ENCODE data around the gene CHRD. TPM values are rescaled to one million over a fixed set of nuclear protein-coding genes. Genes with fewer than 3 reads are reported as not detected.

CHRD gene
- total and polyA plus RNA-seq, 9 of the 15 experiments (the other 6 are each of a cell fraction or from before 2014, with no cell fraction given): 0.11 to 1.3 (median 0.59) TPM; not detected in 3

GRCh38 chr3:184354754-184355153 is 25.1 kb upstream of the CHRD start (continued):
- peak; percentile 18; the same call in 1 of the 2 replicates for TF ChIP-seq TFAP4 (CRISPR knock-in tag; IDR thresholded peaks at IDR 0.05; ENCODE audit: borderline replicate concordance)

- ATAC-seq: no peak
- peak overlapping the region in 1 of 2 experiments; percentile 10; a peak in 1 of 4 replicates for H3K9ac ChIP-seq (ENCODE audit: insufficient read depth in 1 of 2, low read depth in 2 of 2, low read length in 2 of 2)
- H3K79me2 ChIP-seq (ENCODE audit: control insufficient read depth, insufficient read depth, low read length): peaks cover 11% of the 10 kb centered on the region
- WGBS (ENCODE audit: insufficient coverage, low coverage, missing lambda C conversion rate): 78% methylated on average over 18 of the region's 18 CpGs
- H3K4me1 ChIP-seq (replicated peaks in 1 of 2; ENCODE audit: control insufficient read depth in 2 of 2, insufficient read depth in 2 of 2, low read length in 2 of 2): peaks cover 26 to 72% of the 10 kb centered on the region in 2 experiments
- no peaks in the 10 kb centered on the region for H4K20me1 ChIP-seq (replicated peaks; ENCODE audit: control insufficient read depth, insufficient read depth, low read length)
- H3K4me3 ChIP-seq: no peak overlapping the region
- no peaks in the 10 kb centered on the region for H3K9me3 ChIP-seq (replicated peaks; ENCODE audit: control insufficient read depth, insufficient read depth, low read depth, low read length)
- H3K27me3 ChIP-seq (ENCODE audit: control insufficient read depth in 2 of 2, insufficient read depth in 2 of 2, low read length in 2 of 2): no peaks in the 10 kb centered on the region
- POLR2A ChIA-PET: interaction anchor here (0.6 to 1.2 kb wide), 2 partner anchors 8 to 1468 kb away, joined by 4 read pairs; no protein-coding TSS in a partner anchor
- H2AFZ ChIP-seq (ENCODE audit: low read depth, low read length): no peak overlapping the region
- H3K9me1 ChIP-seq (ENCODE audit: control insufficient read depth, insufficient read depth, low read length): peaks cover 5% of the 10 kb centered on the region
- intact Hi-C loops (cut with micrococcal nuclease) (no loop called here), in situ Hi-C loops (cut with MboI) (no loop called here)
- no peak overlapping the region for H3K27ac ChIP-seq (ENCODE audit: extremely low read depth, low read depth, low read length)
- DNase-seq (ENCODE audit: extremely low read depth in 1 of 4, low spot score in 3 of 4): no peak
- CTCF ChIA-PET (ENCODE audit: low intra/inter-chr PET ratio): no interaction called here
- peaks cover 81% of the 10 kb centered on the region; the same call in 2 of the 3 replicates for H3K36me3 ChIP-seq (ENCODE audit: control insufficient read depth, insufficient read depth, low read length)
- no peak for FAIRE-seq
- H3K4me2 ChIP-seq (ENCODE audit: insufficient read depth, low read length): no peak overlapping the region
- BruUV-seq (replicated peaks): no TSS peak
- TF ChIP-seq ZBTB40 (IDR thresholded peaks at IDR 0.05) (no peak), ZBTB40 (CRISPR knock-in tag; IDR thresholded peaks at IDR 0.05) (no peak), ZNF740 (CRISPR knock-in tag; IDR thresholded peaks at IDR 0.05) (0 out of 2 replicates have a peak, but pooled peaks have one; percentile 9), ZNF740 (tag; IDR thresholded peaks at IDR 0.05) (no peak)
These were observed 24.4 kb upstream of the CHRD start for GRCh38 chr3:184355261-184356040.

Measured in K562 (cell line).